H1 (cell line): Measurements from ENCODE around the gene DECR2. TPM values are rescaled to one million over a fixed set of nuclear protein-coding genes. Genes with fewer than 3 reads are reported as not detected.

ENCODE experiments used
- CTCF ChIA-PET: fragments of 300-600 bp; sonication (Branson Sonifier 250); formaldehyde crosslinking; loops from one replicate; lab custom pipeline; 2021; ENCODE audit not compliant: partially characterized antibody; lab: Charles Lee
- POLR2A ChIA-PET: fragments of 300-600 bp; sonication (Branson Sonifier 250); formaldehyde crosslinking; loops from one replicate; lab custom pipeline; 2021; ENCODE audit warnings: inconsistent platforms; ENCODE audit not compliant: partially characterized antibody; lab: Charles Lee
- DNase-seq, 2 experiments: peaks; one replicate each; pipeline versions ENCODE4 v3.0.0 to v3.0.0-alpha.2; 2010 to 2022; ENCODE audit warnings: low spot score in 2 of 2, low read depth in 1 of 2, mixed read lengths in 1 of 2
- FAIRE-seq: peaks from 2 replicates; lab custom pipeline; 2011; peaks lifted over from hg19 to GRCh38; lab: Jason Lieb, UNC
- H2AFZ ChIP-seq: 2 replicates; pipeline ENCODE4 v1.8.1; 2012; ENCODE audit warnings: low read length, inconsistent platforms
- H2AK5ac ChIP-seq: 2 replicates; pipeline ENCODE4 v1.6.1; 2013; ENCODE audit warnings: low read depth, low read length
- H2BK120ac ChIP-seq: replicated peaks from 2 replicates; pipeline ENCODE3; 2013; ENCODE audit warnings: low read depth, low read length, inconsistent platforms
- H2BK12ac ChIP-seq: 2 replicates; pipeline ENCODE4 v1.6.1; 2013; ENCODE audit warnings: low read depth, low read length
- H2BK15ac ChIP-seq: 2 replicates; pipeline ENCODE4 v1.6.1; 2013; ENCODE audit warnings: low read length
- H2BK20ac ChIP-seq: 2 replicates; pipeline ENCODE4 v1.6.1; 2013; ENCODE audit warnings: low read length
- H2BK5ac ChIP-seq: 2 replicates; pipeline ENCODE4 v1.6.1; 2013; ENCODE audit warnings: low read depth, low read length
- H3K14ac ChIP-seq: 2 replicates; pipeline ENCODE4 v1.6.1; 2013; ENCODE audit warnings: inconsistent platforms; ENCODE audit not compliant: insufficient read length
- H3K18ac ChIP-seq: 2 replicates; pipeline ENCODE4 v1.6.1; 2013; ENCODE audit warnings: low read length; ENCODE audit errors: extremely low read depth
- H3K23ac ChIP-seq: 2 replicates; pipeline ENCODE4 v1.6.1; 2013; ENCODE audit warnings: inconsistent platforms; ENCODE audit not compliant: insufficient read length
- H3K23me2 ChIP-seq: 2 replicates; pipeline ENCODE4 v1.6.1; 2013; ENCODE audit warnings: low read depth, low read length
- H3K27ac ChIP-seq: 2 replicates; pipeline ENCODE4 v1.6.1; 2011; ENCODE audit warnings: low read depth, low read length, inconsistent platforms
- H3K27me3 ChIP-seq, 4 experiments: replicated peaks in 1 of 4; 1 replicate in 1 of 4; 2 replicates in 3 of 4; pipeline versions ENCODE4 v1.6.1 to v1.8.1; 2011 to 2013; ENCODE audit warnings: low read length in 3 of 4, mild to moderate bottlenecking in 3 of 4, inconsistent platforms in 2 of 4, mixed read lengths in 2 of 4, moderate library complexity in 1 of 4; ENCODE audit not compliant: control insufficient read depth in 3 of 4, insufficient read depth in 3 of 4; ENCODE audit errors: extremely low read depth in 1 of 4
- H3K36me3 ChIP-seq, 4 experiments: 2 replicates each; pipeline versions ENCODE4 v1.6.1 to v1.8.1; 2011 to 2013; ENCODE audit warnings: mild to moderate bottlenecking in 4 of 4, low read length in 3 of 4, moderate library complexity in 2 of 4, control low read depth in 1 of 4, inconsistent platforms in 1 of 4; ENCODE audit not compliant: insufficient read depth in 4 of 4, control insufficient read depth in 2 of 4
- H3K4ac ChIP-seq: replicated peaks from 2 replicates; pipeline ENCODE3; 2013; ENCODE audit warnings: low read length, low read depth, mixed read lengths, inconsistent platforms; ENCODE audit not compliant: insufficient read length
- H3K4me1 ChIP-seq, 4 experiments: replicated peaks in 1 of 4; 1 replicate in 1 of 4; 2 replicates in 3 of 4; pipeline versions ENCODE4 v1.6.1 to v1.8.1; 2011 to 2013; ENCODE audit warnings: low read length in 3 of 4, inconsistent platforms in 2 of 4, mixed read lengths in 1 of 4; ENCODE audit not compliant: insufficient read depth in 4 of 4, control insufficient read depth in 3 of 4
- H3K4me2 ChIP-seq, 2 experiments: 2 replicates each; pipeline versions ENCODE4 v1.6.1 to v1.8.1; 2011 to 2013; ENCODE audit warnings: low read depth in 2 of 2, low read length in 2 of 2, control low read depth in 1 of 2, inconsistent platforms in 1 of 2, mild to moderate bottlenecking in 1 of 2; ENCODE audit not compliant: insufficient read depth in 1 of 2
- H3K4me3 ChIP-seq, 4 experiments: fragments of 200-600, 300-600 bp in 1 of 4; sonication (generic), shearing (Covaris generic), sonication (Bioruptor Twin) in 1 of 4; 2 replicates each; pipeline versions ENCODE4 v1.5.1 to v1.8.1; 2011 to 2016; ENCODE audit warnings: low read length in 4 of 4, low read depth in 3 of 4, control low read depth in 2 of 4, inconsistent platforms in 2 of 4, mild to moderate bottlenecking in 2 of 4, mixed read lengths in 1 of 4, moderate library complexity in 1 of 4; ENCODE audit not compliant: insufficient read depth in 2 of 4; ENCODE audit errors: extremely low read depth in 1 of 4
- H3K56ac ChIP-seq: replicated peaks from 2 replicates; pipeline ENCODE3; 2013; ENCODE audit warnings: low read depth, mild to moderate bottlenecking, mixed read lengths, low read length, inconsistent platforms; ENCODE audit not compliant: insufficient read length
- H3K79me1 ChIP-seq: 2 replicates; pipeline ENCODE4 v1.6.1; 2013; ENCODE audit warnings: low read depth, low read length, control low read depth
- H3K79me2 ChIP-seq, 2 experiments: 2 replicates each; pipeline versions ENCODE4 v1.6.1 to v1.8.1; 2012 to 2013; ENCODE audit warnings: low read length in 2 of 2, mild to moderate bottlenecking in 2 of 2, inconsistent platforms in 1 of 2; ENCODE audit not compliant: insufficient read depth in 2 of 2, control insufficient read depth in 1 of 2
- H3K9ac ChIP-seq, 4 experiments: replicated peaks in 1 of 4; 1 replicate in 1 of 4; 2 replicates in 3 of 4; pipeline versions ENCODE4 v1.6.1 to v1.8.1; 2011 to 2013; ENCODE audit warnings: low read depth in 3 of 4, low read length in 3 of 4, control low read depth in 2 of 4, mild to moderate bottlenecking in 2 of 4, moderate library complexity in 2 of 4, inconsistent platforms in 1 of 4; ENCODE audit errors: extremely low read depth in 1 of 4
- H3K9me3 ChIP-seq, 2 experiments: 2 replicates each; pipeline versions ENCODE4 v1.6.1 to v1.8.1; 2012 to 2013; ENCODE audit warnings: mild to moderate bottlenecking in 2 of 2, moderate library complexity in 2 of 2, control low read depth in 1 of 2, inconsistent platforms in 1 of 2, low read depth in 1 of 2, low read length in 1 of 2, mixed read lengths in 1 of 2; ENCODE audit not compliant: insufficient read depth in 2 of 2
- H4K20me1 ChIP-seq, 2 experiments: replicated peaks in 1 of 2; 2 replicates each; pipeline versions ENCODE3 to v1.8.1; 2011 to 2013; ENCODE audit warnings: inconsistent platforms in 2 of 2, low read length in 2 of 2, mild to moderate bottlenecking in 1 of 2; ENCODE audit not compliant: insufficient read depth in 2 of 2, control insufficient read depth in 1 of 2
- H4K5ac ChIP-seq: 2 replicates; pipeline ENCODE4 v1.6.1; 2013; ENCODE audit warnings: low read length, low read depth, mixed read lengths, inconsistent platforms; ENCODE audit not compliant: insufficient read length
- H4K8ac ChIP-seq: 2 replicates; pipeline ENCODE4 v1.8.0; 2013; ENCODE audit warnings: mild to moderate bottlenecking, moderate library complexity, low read length, inconsistent platforms; ENCODE audit not compliant: insufficient read depth; ENCODE audit errors: extremely low read depth
- H4K91ac ChIP-seq: replicated peaks from 2 replicates; pipeline ENCODE3; 2013; ENCODE audit warnings: low read length, mixed read lengths, inconsistent platforms; ENCODE audit not compliant: insufficient read length
- KDM4A ChIP-seq: IDR thresholded peaks from one replicate; pipeline ENCODE4 v1.7.1; 2012; ENCODE audit warnings: low read depth, mild to moderate bottlenecking, moderate library complexity, low read length, inconsistent platforms; ENCODE audit not compliant: severe bottlenecking
- WGBS, 2 experiments: shearing (Covaris generic) in 1 of 2; methylation state at CpG; one replicate each; pipeline versions ENCODE4 v1.1.6 to v1.1.7; 2013 to 2015; ENCODE audit warnings: low lambda C conversion rate in 2 of 2, mixed read lengths in 2 of 2, inconsistent platforms in 1 of 2, low coverage in 1 of 2, missing lambda C conversion rate in 1 of 2; ENCODE audit not compliant: insufficient replicate concordance in 2 of 2, insufficient coverage in 1 of 2, insufficient read length in 1 of 2; ENCODE audit errors: extremely low coverage in 1 of 2, missing lambda C conversion rate in 1 of 2; 5-methylcytosine and 5-hydroxymethylcytosine counted together
- polyA plus RNA-seq, 7 experiments: library from polyadenylated mRNA; depleted of rRNA in 3 of 7; stranded (reverse) in 5 of 7; unstranded in 2 of 7; fragments of >200 nt in 5 of 7; fragments of 200-250 nt in 2 of 7; gene quantifications; 1 replicate in 5 of 7; 2 replicates in 1 of 7; 4 replicates in 1 of 7; pipeline versions ENCODE4 v1.2.1 to v1.2.3, GENCODE V29; 2011 to 2013; ENCODE audit warnings: missing spikeins in 2 of 7, mixed read lengths in 2 of 7
- total RNA-seq: library from RNA; stranded (reverse); fragmentation: NEBNext Ultra II Directional; extraction: Animal tissue kit (Norgen Biotek cat#: 25700); gene quantifications from 2 replicates; pipeline ENCODE4 v1.2.1, GENCODE V29; 2021

The DECR2 gene
- total and polyA plus RNA-seq, 2 of the 8 experiments (the other 6 are each of a cell fraction or from before 2014, with no cell fraction given), result 28.2 to 39.9 TPM

- POLR2A ChIA-PET, result interaction anchor here (1.4 kb wide), 1 partner anchor 50 kb away, joined by 3 read pairs; no protein-coding TSS in a partner anchor
- FAIRE-seq, result no peak
- CTCF ChIA-PET, result interaction anchor here (1.3 to 1.8 kb wide), 3 partner anchors 25 to 49 kb away, joined by 3 to 6 read pairs (median 5); no protein-coding TSS in a partner anchor
Observed at GRCh38 chr16:441447-441846, 39.8 kb downstream of the DECR2 start.

More at GRCh38 chr16:441447-441846, 39.8 kb downstream of the DECR2 start:
- H4K91ac ChIP-seq, result no peak overlapping the region
- H3K36me3 ChIP-seq, result no peaks in the 10 kb centered on the region
- TF ChIP-seq KDM4A, result no peak
- no peak overlapping the region for H2AFZ ChIP-seq
- no peak overlapping the region for H3K4me2 ChIP-seq
- H3K79me1 ChIP-seq, result peaks cover 3% of the 10 kb centered on the region
- no peak overlapping the region for H4K8ac ChIP-seq
- no peak overlapping the region for H3K4ac ChIP-seq
- 88% methylated on average over 6 of the region's 6 CpGs; no CpG with 5 or more reads in 1 of the 2 experiments for WGBS, 2 experiments
- H3K4me1 ChIP-seq, result no peaks in the 10 kb centered on the region
- no peak overlapping the region for H3K18ac ChIP-seq
- H3K4me3 ChIP-seq, result no peak overlapping the region
- no peak overlapping the region for H2BK120ac ChIP-seq
- H2BK15ac ChIP-seq, result no peak overlapping the region
- peaks cover 0 to 9% of the 10 kb centered on the region in 2 experiments for H4K20me1 ChIP-seq
- no peak overlapping the region for H2BK20ac ChIP-seq
- H3K9me3 ChIP-seq, result no peaks in the 10 kb centered on the region
- no peaks in the 10 kb centered on the region for H3K23me2 ChIP-seq
- H3K9ac ChIP-seq, result no peak overlapping the region
- H3K14ac ChIP-seq, result no peak overlapping the region
- no peak overlapping the region for H3K27ac ChIP-seq
- H3K27me3 ChIP-seq, result no peaks in the 10 kb centered on the region
- H3K56ac ChIP-seq, result no peak overlapping the region
- H3K23ac ChIP-seq, result no peak overlapping the region
- peaks cover 0 to 24% of the 10 kb centered on the region in 2 experiments; a peak in 2 of 4 replicates for H3K79me2 ChIP-seq
- no peak for DNase-seq
- no peak overlapping the region for H4K5ac ChIP-seq
- H2AK5ac ChIP-seq, result no peak overlapping the region
- no peak overlapping the region for H2BK5ac ChIP-seq
- H2BK12ac ChIP-seq, result no peak overlapping the region
